ENCODE measurements around the gene TPMT.

- no peak for TF ChIP-seq HMGXB3 (CRISPR knock-in tag; IDR thresholded peaks at IDR 0.05; ENCODE audit: borderline replicate concordance)
- TF ChIP-seq IRX3 (CRISPR knock-in tag; IDR thresholded peaks at IDR 0.05; ENCODE audit: borderline replicate concordance, low read depth), result no peak
- TF ChIP-seq CHD2 (IDR thresholded peaks at IDR 0.05; ENCODE audit: low read depth, low read length), result no peak
- no peak for TF ChIP-seq MAFK (conservative IDR thresholded peaks at IDR 0.05 in 1 of 2, IDR thresholded peaks at IDR 0.05 in 1 of 2; ENCODE audit: low read length in 2 of 2)
- TF ChIP-seq CTCF (CRISPR knock-in tag; IDR thresholded peaks at IDR 0.05), result no peak
- no peak for TF ChIP-seq EZH2 (conservative IDR thresholded peaks at IDR 0.05; ENCODE audit: low read depth, low read length)
- no peak for TF ChIP-seq ASH2L (IDR thresholded peaks at IDR 0.05; ENCODE audit: insufficient read length, low read depth, low read length)
- no peak for TF ChIP-seq BCLAF1 (IDR thresholded peaks at IDR 0.05)
- TF ChIP-seq TBP (CRISPR knock-in tag; IDR thresholded peaks at IDR 0.05), result no peak
- TF ChIP-seq FOXM1 (CRISPR knock-in tag; IDR thresholded peaks at IDR 0.05), result no peak
- TF ChIP-seq RARA (CRISPR knock-in tag; IDR thresholded peaks at IDR 0.05), result no peak
These were observed 22.5 kb downstream of the TPMT start for GRCh38 chr6:18132346-18132745.

All from HepG2 (cell line).